Kidney epithelial cell (primary cell): ENCODE measurements around the gene LEUTX. TPM values are rescaled to one million over a fixed set of nuclear protein-coding genes. Genes with fewer than 3 reads are reported as not detected.

Experiments
- DNase-seq: peaks from one replicate; pipeline ENCODE4 v3.0.0-alpha.2; 2010; ENCODE audit warnings: low read depth
- H3K27me3 ChIP-seq: 2 replicates; pipeline ENCODE4 v1.6.0; 2011; ENCODE audit warnings: low read length; ENCODE audit not compliant: control insufficient read depth, insufficient read depth
- H3K36me3 ChIP-seq: 2 replicates; pipeline ENCODE4 v1.5.1; 2011; ENCODE audit warnings: low read length; ENCODE audit not compliant: control insufficient read depth, insufficient read depth
- H3K4me3 ChIP-seq: 2 replicates; pipeline ENCODE4 v1.5.1; 2011; ENCODE audit warnings: low read depth, mild to moderate bottlenecking, control low read depth, low read length
- CTCF ChIP-seq: IDR thresholded peaks from 2 replicates; pipeline ENCODE4 v1.5.1; 2011; ENCODE audit warnings: mild to moderate bottlenecking, moderate library complexity, low read length, control low read depth, inconsistent platforms; ENCODE audit not compliant: insufficient read depth, poor library complexity, severe bottlenecking
- total RNA-seq: library from RNA; depleted of rRNA; stranded (reverse); fragments of >200 nt; gene quantifications from 2 replicates; pipeline ENCODE4 v1.2.3, GENCODE V29; 2015

LEUTX gene
- total RNA-seq: not detected in 2 replicates

- Histone ChIP-seq H3K36me3 (no peaks in the 10 kb centered on the region), H3K4me3 (no peak within 1 kb of the TSS), H3K27me3 (no peaks in the 10 kb centered on the region)
- no peak for DNase-seq
- TF ChIP-seq CTCF: no peak
Measured at GRCh38 chr19:39778763-39779162, at the start of gene LEUTX. LEUTX (plus strand) TSS chr19:39778854; CDS start chr19:39778921, 67 bp downstream.

- Histone ChIP-seq H3K36me3 (no peaks in the 10 kb centered on the region), H3K27me3 (no peaks in the 10 kb centered on the region), H3K4me3 (no peak overlapping the region)
- DNase-seq: no peak
- no peak for TF ChIP-seq CTCF
Measured at GRCh38 chr19:39729594-39729993, 49.1 kb upstream of the LEUTX start.

GRCh38 chr19:39731685-39732084, 47.0 kb upstream of the LEUTX start:
- no peak for DNase-seq
- no peak for TF ChIP-seq CTCF
- Histone ChIP-seq H3K27me3 (no peaks in the 10 kb centered on the region), H3K36me3 (no peaks in the 10 kb centered on the region), H3K4me3 (no peak overlapping the region)

GRCh38 chr19:39733841-39734240, 44.8 kb upstream of the LEUTX start:
- TF ChIP-seq CTCF: no peak

GRCh38 chr19:39735688-39736087, 43.0 kb upstream of the LEUTX start:
- no peak for TF ChIP-seq CTCF
- Histone ChIP-seq H3K4me3 (no peak overlapping the region), H3K36me3 (no peaks in the 10 kb centered on the region), H3K27me3 (no peaks in the 10 kb centered on the region)
- no peak for DNase-seq

More at GRCh38 chr19:39733841-39734240, 44.8 kb upstream of the LEUTX start:
- Histone ChIP-seq H3K27me3 (no peaks in the 10 kb centered on the region), H3K36me3 (no peaks in the 10 kb centered on the region), H3K4me3 (no peak overlapping the region)
- no peak for DNase-seq

GRCh38 chr19:39736088-39736487, 42.6 kb upstream of the LEUTX start:
- Histone ChIP-seq H3K4me3 (no peak overlapping the region), H3K27me3 (no peaks in the 10 kb centered on the region), H3K36me3 (no peaks in the 10 kb centered on the region)
- no peak for DNase-seq
- TF ChIP-seq CTCF: no peak
